Ishikawa (cell line): Measurements from ENCODE around the gene SLC44A1.

Source experiments
- CEBPB ChIP-seq: IDR thresholded peaks from 2 replicates; pipeline ENCODE4 v1.6.1; 2012
- CREB1 ChIP-seq: IDR thresholded peaks from 2 replicates; pipeline ENCODE4 v1.6.1; 2012; ENCODE audit warnings: low read depth
- EGR1 ChIP-seq: IDR thresholded peaks from 2 replicates; pipeline ENCODE4 v1.6.1; 2012
- EP300 ChIP-seq: IDR thresholded peaks from 2 replicates; pipeline ENCODE4 v1.6.1; 2012; ENCODE audit warnings: borderline replicate concordance
- FOXM1 ChIP-seq: IDR thresholded peaks from 2 replicates; pipeline ENCODE4 v1.6.1; 2012; ENCODE audit warnings: low read depth, borderline replicate concordance
- NFIC ChIP-seq: IDR thresholded peaks from 2 replicates; pipeline ENCODE4 v1.6.1; 2012
- RAD21 ChIP-seq: IDR thresholded peaks from 2 replicates; pipeline ENCODE4 v1.6.1; 2012; ENCODE audit warnings: low read depth
- REST ChIP-seq: IDR thresholded peaks from 2 replicates; pipeline ENCODE4 v1.6.1; 2012; ENCODE audit warnings: low read depth, mild to moderate bottlenecking
- TAF1 ChIP-seq: IDR thresholded peaks from 2 replicates; pipeline ENCODE4 v1.6.1; 2012; ENCODE audit warnings: low read depth, mild to moderate bottlenecking
- TCF12 ChIP-seq: IDR thresholded peaks from 2 replicates; pipeline ENCODE4 v1.6.1; 2012; ENCODE audit warnings: low read depth
- TEAD4 ChIP-seq: IDR thresholded peaks from 2 replicates; pipeline ENCODE4 v1.6.1; 2012
- YY1 ChIP-seq: IDR thresholded peaks from 2 replicates; pipeline ENCODE4 v1.6.1; 2012; ENCODE audit warnings: low read depth
- ZBTB7A ChIP-seq: IDR thresholded peaks from 2 replicates; pipeline ENCODE4 v1.6.1; 2012; ENCODE audit warnings: low read depth
- TF ChIP-seq, protein P1 (sequence below): IDR thresholded peaks from 2 replicates; pipeline ENCODE4 v1.6.1; 2012
- TF ChIP-seq, protein P2 (sequence below): IDR thresholded peaks from 2 replicates; pipeline ENCODE4 v1.6.1; 2012

Gene SLC44A1

DNA sequence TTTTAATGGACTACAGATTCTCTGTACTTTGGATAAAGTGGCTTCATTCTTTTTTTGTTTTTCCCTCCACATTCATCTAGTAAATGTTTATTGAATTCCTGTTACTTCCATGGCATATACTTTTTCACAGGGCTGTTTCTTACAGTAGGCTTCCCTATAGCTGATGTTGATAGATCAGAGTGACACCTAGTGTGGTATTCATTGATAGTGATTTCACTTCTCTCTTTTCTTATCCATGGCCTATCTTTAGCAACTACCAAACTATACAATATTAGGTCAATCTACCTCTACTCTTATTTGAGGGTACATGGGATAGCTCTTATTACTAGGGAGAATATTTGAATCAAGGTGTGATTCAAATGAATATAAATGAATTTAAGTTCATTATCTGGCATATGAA lies 239.2 kb downstream of the SLC44A1 start:
- TF ChIP-seq, protein P1, sequence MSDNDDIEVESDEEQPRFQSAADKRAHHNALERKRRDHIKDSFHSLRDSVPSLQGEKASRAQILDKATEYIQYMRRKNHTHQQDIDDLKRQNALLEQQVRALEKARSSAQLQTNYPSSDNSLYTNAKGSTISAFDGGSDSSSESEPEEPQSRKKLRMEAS = no peak
- TF ChIP-seq, protein P2, sequence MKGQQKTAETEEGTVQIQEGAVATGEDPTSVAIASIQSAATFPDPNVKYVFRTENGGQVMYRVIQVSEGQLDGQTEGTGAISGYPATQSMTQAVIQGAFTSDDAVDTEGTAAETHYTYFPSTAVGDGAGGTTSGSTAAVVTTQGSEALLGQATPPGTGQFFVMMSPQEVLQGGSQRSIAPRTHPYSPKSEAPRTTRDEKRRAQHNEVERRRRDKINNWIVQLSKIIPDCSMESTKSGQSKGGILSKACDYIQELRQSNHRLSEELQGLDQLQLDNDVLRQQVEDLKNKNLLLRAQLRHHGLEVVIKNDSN = no peak
- TF ChIP-seq TAF1 (no peak), CEBPB (no peak), ZBTB7A (no peak), FOXM1 (no peak), EP300 (no peak), RAD21 (no peak), REST (no peak), TEAD4 (no peak), CREB1 (no peak), NFIC (no peak)

DNA sequence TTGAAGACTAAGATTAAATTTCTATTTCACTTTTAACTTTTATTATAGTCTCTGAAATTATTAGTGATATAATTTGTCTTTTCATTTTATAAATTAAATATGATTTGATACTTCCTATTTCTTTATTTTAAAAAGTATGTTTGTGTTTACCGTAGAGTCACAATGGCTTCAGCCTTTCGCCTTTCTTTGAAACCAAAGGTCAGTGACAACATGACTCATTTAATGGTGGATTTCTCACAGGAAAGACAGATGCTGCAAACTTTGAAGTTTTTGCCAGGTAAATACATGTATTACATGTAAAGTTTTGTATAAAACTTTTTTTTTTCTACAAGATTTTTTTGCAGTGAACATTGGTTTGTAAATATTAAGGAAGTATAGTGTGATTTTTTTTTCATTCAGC lies 239.8 kb downstream of the SLC44A1 start:
- TF ChIP-seq, protein P1 = no peak
- no peak for TF ChIP-seq EP300

DNA sequence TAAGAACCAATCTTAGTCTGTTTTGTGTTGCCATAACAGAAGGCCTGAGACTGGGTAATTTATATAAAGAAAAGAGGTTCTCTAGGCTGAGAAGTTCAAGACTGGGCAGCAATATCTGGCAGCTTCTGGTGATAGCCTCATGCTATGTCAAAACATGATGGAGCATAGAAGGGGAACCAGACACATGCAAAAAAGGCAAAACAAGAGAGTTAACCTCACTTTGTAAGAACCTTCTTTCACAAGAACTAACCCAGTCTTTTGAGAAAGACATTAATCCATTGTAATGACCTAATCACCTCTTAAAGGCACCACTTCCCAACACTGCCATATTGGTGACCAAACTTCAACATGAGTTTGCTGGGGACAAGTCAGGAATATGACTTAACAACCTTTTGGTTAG lies 240.7 kb downstream of the SLC44A1 start:
- TF ChIP-seq RAD21 (no peak), TAF1 (no peak), REST (no peak), TEAD4 (no peak), CREB1 (no peak), YY1 (no peak), ZBTB7A (no peak), NFIC (no peak), CEBPB (no peak), TCF12 (no peak), EP300 (no peak), EGR1 (no peak), FOXM1 (no peak)
- TF ChIP-seq, protein P2 = no peak
- TF ChIP-seq, protein P1 = no peak
